Measurements from ENCODE around the gene RABIF.
A peak's percentile ranks its signal among the peaks of the same experiment; 100 is the strongest.

The RABIF gene

DNA sequence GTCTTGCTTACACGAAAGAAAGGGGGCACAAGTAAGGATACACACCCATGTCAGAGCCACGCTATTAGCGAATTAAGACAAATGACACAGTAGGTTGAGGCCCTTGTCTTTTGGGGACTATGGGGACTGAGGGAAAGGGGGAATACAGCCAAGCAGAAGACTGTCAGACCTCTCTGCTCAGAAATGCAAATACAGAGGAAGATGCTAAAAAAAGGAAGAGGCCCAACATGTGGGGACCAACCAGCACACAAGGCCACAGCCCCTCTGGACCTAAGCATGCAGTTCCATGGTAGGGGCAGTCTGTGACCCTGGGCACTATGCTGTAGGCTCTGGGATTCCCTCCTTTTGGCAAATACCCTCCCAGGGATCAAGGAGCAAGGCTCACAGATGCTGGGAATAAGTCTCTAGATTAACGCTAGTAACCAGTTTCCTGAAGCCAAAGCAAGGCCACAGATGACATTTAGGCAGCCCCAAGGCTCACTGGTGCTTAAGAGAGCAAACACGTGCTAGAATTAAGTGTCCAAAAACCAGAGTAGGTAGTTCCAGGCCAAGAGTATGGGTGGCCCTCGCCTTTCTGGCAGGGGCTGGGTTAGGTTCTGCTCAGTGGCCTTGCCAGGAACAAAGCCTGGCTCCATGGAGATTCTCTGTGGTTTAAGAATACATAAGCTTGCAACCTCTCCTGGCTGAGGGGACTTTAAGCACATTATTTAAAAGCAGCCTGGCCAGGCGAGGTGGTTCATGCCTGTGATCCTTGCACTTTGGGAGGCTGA, 38.2 kb downstream of the RABIF start:
- Histone ChIP-seq H3K9me3 (replicated peaks in 1 of 11) (no peaks in the 10 kb centered on the region), H3K36me3 (no peaks in the 10 kb centered on the region), H3K27ac (peak overlapping the region in 5 of 11 experiments; percentile 6 to 45 (median 15); a peak in 5 of 22 replicates), H3K4me2 (peak overlapping the region in 9 of 11 experiments; percentile 29 to 52 (median 46); a peak in 16 of 22 replicates), H3K4me1 (peaks cover 13 to 46% (median 37%) of the 10 kb centered on the region in 10 experiments; a peak in 19 of 20 replicates), H4K20me1 (no peaks in the 10 kb centered on the region), H3K9ac (peak overlapping the region in 3 of 11 experiments; percentile 5 to 7 (median 5); a peak in 3 of 22 replicates), H3K4me3 (no peak overlapping the region), H3K27me3 (no peaks in the 10 kb centered on the region)
- no peak for TF ChIP-seq Cebpa-rat (IDR thresholded peaks at IDR 0.05)

DNA sequence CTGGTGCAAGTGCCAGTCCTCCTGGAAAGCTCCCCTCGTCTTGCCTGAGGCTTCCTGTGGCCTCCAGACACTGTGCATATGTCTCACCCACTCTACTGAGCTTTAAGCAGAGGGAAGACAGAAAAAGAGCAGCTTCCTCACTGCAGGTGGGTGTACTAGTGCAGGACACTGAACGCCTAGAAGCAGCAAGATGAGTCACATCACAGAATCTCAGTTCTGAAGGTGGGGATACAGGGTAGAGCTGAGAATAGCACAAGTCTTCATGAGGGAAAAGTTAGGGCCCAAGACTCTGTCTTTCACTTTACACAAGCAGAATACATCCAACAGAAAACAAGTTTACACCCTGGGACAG, 40.8 kb downstream of the RABIF start:
- TF ChIP-seq Cebpa-rat (IDR thresholded peaks at IDR 0.05) = no peak
- Histone ChIP-seq H3K27ac (peak overlapping the region in 1 of 11 experiments; percentile 12; a peak in 1 of 22 replicates), H3K4me3 (no peak overlapping the region), H3K4me2 (peak overlapping the region in 8 of 11 experiments; percentile 9 to 60 (median 44); a peak in 14 of 22 replicates), H3K9me3 (replicated peaks in 1 of 11) (no peaks in the 10 kb centered on the region), H3K9ac (0 out of 22 replicates have a peak overlapping the region, but pooled peaks of 1 of the 11 experiments have one; percentile 22), H4K20me1 (no peaks in the 10 kb centered on the region), H3K4me1 (peaks cover 7 to 33% (median 29%) of the 10 kb centered on the region in 10 experiments; a peak in 17 of 20 replicates), H3K27me3 (no peaks in the 10 kb centered on the region), H3K36me3 (no peaks in the 10 kb centered on the region)

DNA sequence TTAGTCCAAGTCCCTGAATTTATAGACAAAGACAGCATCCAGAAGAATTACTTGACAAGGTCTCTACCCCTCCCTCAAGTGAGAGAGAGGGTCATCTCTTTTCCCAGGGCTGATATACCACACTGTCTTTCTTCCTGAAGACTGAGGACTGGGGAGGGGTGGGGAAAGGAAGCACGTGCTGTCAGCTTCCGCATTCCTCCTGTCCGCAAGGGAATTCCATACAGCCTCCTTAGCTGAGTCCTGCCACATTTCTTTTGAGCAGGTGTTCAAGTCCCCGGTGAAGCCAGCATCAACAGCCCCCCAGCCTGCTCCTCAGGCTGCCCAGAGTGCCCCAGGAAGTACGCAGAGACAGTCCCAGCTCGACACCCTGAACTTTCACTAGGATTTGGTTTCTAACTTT, 44.0 kb downstream of the RABIF start:
- H3K36me3 ChIP-seq = no peaks in the 10 kb centered on the region
- H4K20me1 ChIP-seq = no peaks in the 10 kb centered on the region
- no peak overlapping the region for H3K4me2 ChIP-seq
- H3K27me3 ChIP-seq = no peaks in the 10 kb centered on the region
- H3K4me1 ChIP-seq = peaks cover 0 to 18% (median 14%) of the 10 kb centered on the region in 10 experiments; a peak in 13 of 20 replicates
- H3K4me3 ChIP-seq = no peak overlapping the region
- no peaks in the 10 kb centered on the region for H3K9me3 ChIP-seq (replicated peaks in 1 of 11)
- no peak overlapping the region for H3K27ac ChIP-seq
- H3K9ac ChIP-seq = no peak overlapping the region
- TF ChIP-seq Cebpa-rat (IDR thresholded peaks at IDR 0.05) = no peak

DNA sequence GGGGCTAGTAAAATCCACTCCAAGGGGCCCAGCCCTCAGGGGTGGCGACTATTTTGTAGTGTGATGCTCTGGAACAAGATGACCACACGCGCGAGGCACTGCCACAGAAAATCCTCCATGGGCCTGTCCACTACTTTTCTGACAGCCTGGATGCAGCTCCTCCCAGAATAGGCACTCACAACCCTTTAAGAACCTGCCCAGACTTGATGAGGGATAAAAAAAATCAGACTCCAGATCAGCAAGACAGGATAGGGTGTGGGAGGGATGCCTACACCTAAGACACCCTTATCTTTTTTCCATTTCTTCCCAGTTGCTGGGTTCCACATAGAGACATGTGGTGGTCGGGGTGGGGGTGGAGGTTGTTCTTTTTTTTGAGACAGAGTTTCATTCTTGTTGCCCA, 44.7 kb downstream of the RABIF start:
- no peak overlapping the region for H3K9ac ChIP-seq
- no peaks in the 10 kb centered on the region for H3K36me3 ChIP-seq
- no peaks in the 10 kb centered on the region for H3K9me3 ChIP-seq (replicated peaks in 1 of 11)
- TF ChIP-seq Cebpa-rat (IDR thresholded peaks at IDR 0.05) = no peak
- no peak overlapping the region for H3K4me2 ChIP-seq
- H3K27me3 ChIP-seq = no peaks in the 10 kb centered on the region
- peaks cover 0 to 15% (median 14%) of the 10 kb centered on the region in 10 experiments; a peak in 13 of 20 replicates for H3K4me1 ChIP-seq
- no peaks in the 10 kb centered on the region for H4K20me1 ChIP-seq
- no peak overlapping the region for H3K4me3 ChIP-seq
- no peak overlapping the region for H3K27ac ChIP-seq

DNA sequence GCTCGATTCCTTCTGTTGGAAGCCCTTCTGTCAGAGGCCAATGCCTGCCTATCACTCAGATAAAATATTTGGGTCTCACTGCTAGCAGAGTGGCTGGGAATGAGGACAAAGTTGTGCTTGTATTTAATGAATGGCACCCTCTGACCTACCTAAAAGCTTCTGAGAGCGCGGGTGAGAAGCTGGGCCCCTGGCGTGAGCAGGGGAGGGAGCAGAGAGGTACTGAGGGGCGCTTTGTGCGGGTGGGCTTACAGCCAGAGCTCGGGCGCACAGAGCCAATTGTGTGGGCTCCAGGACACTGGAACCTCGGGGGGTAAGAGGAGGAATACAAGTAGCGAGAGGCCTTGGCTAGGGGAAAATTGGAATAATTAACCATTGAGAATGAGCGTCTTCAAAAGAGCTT, 45.9 kb downstream of the RABIF start:
- Histone ChIP-seq H3K4me2 (no peak overlapping the region), H3K9me3 (replicated peaks in 1 of 11) (no peaks in the 10 kb centered on the region), H3K4me3 (no peak overlapping the region), H3K27me3 (no peaks in the 10 kb centered on the region), H3K36me3 (no peaks in the 10 kb centered on the region), H4K20me1 (no peaks in the 10 kb centered on the region), H3K4me1 (peaks cover under 1 to 12% (median 10%) of the 10 kb centered on the region in 10 experiments; a peak in 19 of 20 replicates), H3K27ac (no peak overlapping the region), H3K9ac (no peak overlapping the region)
- no peak for TF ChIP-seq Cebpa-rat (IDR thresholded peaks at IDR 0.05)

DNA sequence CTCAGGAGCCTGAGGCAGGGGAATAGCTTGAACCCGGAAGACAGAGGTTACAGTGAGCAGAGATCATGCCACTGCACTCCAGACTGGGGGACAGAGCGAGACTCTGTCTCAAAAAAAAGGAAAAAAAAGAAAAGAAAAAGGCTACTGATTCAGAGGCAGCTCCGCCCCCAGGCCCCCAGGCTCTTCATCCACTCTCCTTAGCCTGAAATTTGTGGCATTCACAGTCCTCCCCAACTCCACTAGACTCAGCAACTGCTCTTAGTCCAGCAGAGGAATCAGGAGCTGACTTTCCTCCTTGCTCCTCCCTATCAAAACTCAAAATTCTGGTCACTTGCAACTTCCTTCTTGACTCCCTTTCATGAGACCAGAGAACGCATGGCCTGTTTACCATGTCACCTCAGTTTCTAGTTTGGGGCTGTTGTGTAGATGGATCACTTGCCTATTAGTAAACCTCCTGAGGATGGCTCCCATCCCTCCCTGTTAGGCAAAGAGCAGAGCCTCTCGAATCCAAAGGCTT, 51.1 kb downstream of the RABIF start:
- Histone ChIP-seq H3K9ac (no peak overlapping the region), H3K4me3 (no peak overlapping the region), H3K36me3 (no peaks in the 10 kb centered on the region), H3K4me1 (peaks cover 36 to 59% (median 57%) of the 10 kb centered on the region in 10 experiments), H3K4me2 (peak overlapping the region; percentile 69 to 97 (median 91)), H3K27me3 (no peaks in the 10 kb centered on the region), H3K9me3 (replicated peaks in 1 of 11) (no peaks in the 10 kb centered on the region), H4K20me1 (no peaks in the 10 kb centered on the region), H3K27ac (peak overlapping the region in 5 of 11 experiments; percentile 76 to 86 (median 81); a peak in 10 of 22 replicates)
- no peak for TF ChIP-seq Cebpa-rat (IDR thresholded peaks at IDR 0.05)

DNA sequence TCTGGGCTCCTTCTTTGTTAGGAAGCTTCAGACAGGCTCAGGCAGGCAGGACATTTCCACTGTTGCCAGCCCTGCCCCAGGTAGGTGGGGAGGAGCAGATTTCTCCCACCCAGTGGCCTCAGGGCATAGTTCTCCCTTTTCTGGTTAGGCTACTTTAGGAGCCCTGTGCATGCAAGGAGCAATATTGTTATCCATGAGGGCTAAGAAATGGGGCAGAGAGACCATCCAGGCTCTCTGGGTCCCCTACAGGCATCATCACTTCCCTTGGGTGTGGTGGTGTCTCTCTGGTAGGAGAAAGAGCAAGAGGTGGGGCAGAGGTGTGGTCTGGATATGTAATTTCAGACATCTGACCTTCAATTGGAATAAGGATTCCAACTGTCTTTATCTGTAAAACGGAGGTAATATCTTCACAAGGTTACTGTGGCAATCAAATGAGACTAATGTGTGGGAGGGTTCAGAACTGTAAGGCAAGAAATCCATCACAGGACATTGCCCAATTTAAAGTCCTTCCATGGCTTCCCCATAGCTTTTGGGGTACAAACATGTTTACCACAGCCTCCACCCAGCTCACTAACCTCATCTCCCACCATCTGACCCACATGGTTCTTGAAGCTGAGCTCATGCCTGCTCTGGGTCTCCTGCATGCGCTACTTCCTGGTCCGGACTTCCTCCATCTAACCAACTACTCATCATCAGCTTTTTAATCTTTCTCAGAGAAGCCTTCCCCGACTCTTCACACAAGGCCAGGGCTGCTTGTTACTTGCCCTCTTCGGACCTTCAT, 52.1 kb downstream of the RABIF start:
- H3K9ac ChIP-seq = peak overlapping the region in 7 of 11 experiments; percentile 36 to 74 (median 63); a peak in 12 of 22 replicates
- peak overlapping the region in 3 of 10 experiments; percentile 4 to 37 (median 34); a peak in 1 of 20 replicates for H3K4me3 ChIP-seq

DNA sequence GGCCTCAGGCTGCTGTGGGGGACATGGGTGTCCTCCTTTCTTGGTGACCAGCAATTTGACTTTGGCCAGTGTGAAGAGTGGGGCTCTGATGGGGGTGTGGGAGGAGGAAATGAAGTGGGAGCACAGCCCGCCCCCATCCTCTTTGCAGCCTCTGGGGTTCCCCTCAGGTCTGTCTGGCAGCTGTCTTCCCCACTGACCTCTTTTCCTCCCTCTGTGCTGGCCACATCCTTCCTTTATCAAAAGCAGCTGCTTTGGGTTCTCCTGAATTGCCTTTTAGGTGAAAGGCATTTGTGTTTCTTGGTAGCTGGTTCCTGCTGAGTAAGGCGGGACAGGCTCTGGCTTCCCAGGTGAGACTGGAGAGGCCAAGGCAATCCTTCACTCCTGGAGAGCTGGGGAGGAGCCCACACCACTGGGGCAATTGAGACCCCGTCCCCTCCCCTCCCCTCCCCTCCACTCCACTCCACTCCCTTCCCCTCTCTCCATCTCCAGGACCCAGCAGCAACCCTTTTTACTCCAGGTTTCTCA, 53.3 kb downstream of the RABIF start:
- peak overlapping the region; percentile 69 to 97 (median 91) for H3K4me2 ChIP-seq
- H3K9me3 ChIP-seq (replicated peaks in 1 of 11) = no peaks in the 10 kb centered on the region
- H3K4me1 ChIP-seq = peaks cover 36 to 79% (median 75%) of the 10 kb centered on the region in 10 experiments
- H3K36me3 ChIP-seq = no peaks in the 10 kb centered on the region
- H3K27me3 ChIP-seq = no peaks in the 10 kb centered on the region
- no peaks in the 10 kb centered on the region for H4K20me1 ChIP-seq
- TF ChIP-seq Cebpa-rat (IDR thresholded peaks at IDR 0.05) = no peak
- peak overlapping the region in 4 of 10 experiments; percentile 23 to 37 (median 36); a peak in 6 of 20 replicates for H3K4me3 ChIP-seq
- H3K9ac ChIP-seq = peak overlapping the region in 9 of 11 experiments; percentile 7 to 74 (median 57); a peak in 15 of 22 replicates
- peak overlapping the region in 8 of 11 experiments; percentile 59 to 86 (median 78); a peak in 17 of 22 replicates for H3K27ac ChIP-seq

More for the DNA sequence above, 52.1 kb downstream of the RABIF start:
- no peaks in the 10 kb centered on the region for H3K36me3 ChIP-seq
- H3K4me1 ChIP-seq = peaks cover 36 to 69% (median 67%) of the 10 kb centered on the region in 10 experiments
- no peaks in the 10 kb centered on the region for H3K27me3 ChIP-seq
- peak overlapping the region in 8 of 11 experiments; percentile 59 to 86 (median 78); a peak in 17 of 22 replicates for H3K27ac ChIP-seq
- H4K20me1 ChIP-seq = no peaks in the 10 kb centered on the region
- peak overlapping the region; percentile 69 to 97 (median 91) for H3K4me2 ChIP-seq
- no peaks in the 10 kb centered on the region for H3K9me3 ChIP-seq (replicated peaks in 1 of 11)
- no peak for TF ChIP-seq Cebpa-rat (IDR thresholded peaks at IDR 0.05)
